Measurements from ENCODE around the gene PLD6. TPM values are rescaled to one million over a fixed set of nuclear protein-coding genes. Genes with fewer than 3 reads are reported as not detected.

PLD6 gene
- total and polyA plus RNA-seq, 8 donors = 1.1 to 3.0 (median 1.4) TPM; not detected in 2

GRCh38 chr17:17232303-17232621 is 26.1 kb upstream of the PLD6 start:
- DNase-seq = no peak
- Histone ChIP-seq H3K9me3 (no peaks in the 10 kb centered on the region), H3K4me3 (no peak overlapping the region), H3K27ac (no peak overlapping the region), H3K36me3 (peaks cover 46 to 59% (median 57%) of the 10 kb centered on the region in 4 donors), H3K27me3 (no peaks in the 10 kb centered on the region), H3K4me1 (peaks cover 20 to 60% (median 43%) of the 10 kb centered on the region in 4 donors)
- intact Hi-C loops (cut with DNase I; ENCODE audit: low total_unique reads) = no loop called here
- TF ChIP-seq POLR2A (IDR thresholded peaks at IDR 0.05) = no peak
- TF ChIP-seq EP300 (IDR thresholded peaks at IDR 0.05) = no peak
- TF ChIP-seq POLR2AphosphoS5 (IDR thresholded peaks at IDR 0.05) = no peak
- TF ChIP-seq, protein P1, sequence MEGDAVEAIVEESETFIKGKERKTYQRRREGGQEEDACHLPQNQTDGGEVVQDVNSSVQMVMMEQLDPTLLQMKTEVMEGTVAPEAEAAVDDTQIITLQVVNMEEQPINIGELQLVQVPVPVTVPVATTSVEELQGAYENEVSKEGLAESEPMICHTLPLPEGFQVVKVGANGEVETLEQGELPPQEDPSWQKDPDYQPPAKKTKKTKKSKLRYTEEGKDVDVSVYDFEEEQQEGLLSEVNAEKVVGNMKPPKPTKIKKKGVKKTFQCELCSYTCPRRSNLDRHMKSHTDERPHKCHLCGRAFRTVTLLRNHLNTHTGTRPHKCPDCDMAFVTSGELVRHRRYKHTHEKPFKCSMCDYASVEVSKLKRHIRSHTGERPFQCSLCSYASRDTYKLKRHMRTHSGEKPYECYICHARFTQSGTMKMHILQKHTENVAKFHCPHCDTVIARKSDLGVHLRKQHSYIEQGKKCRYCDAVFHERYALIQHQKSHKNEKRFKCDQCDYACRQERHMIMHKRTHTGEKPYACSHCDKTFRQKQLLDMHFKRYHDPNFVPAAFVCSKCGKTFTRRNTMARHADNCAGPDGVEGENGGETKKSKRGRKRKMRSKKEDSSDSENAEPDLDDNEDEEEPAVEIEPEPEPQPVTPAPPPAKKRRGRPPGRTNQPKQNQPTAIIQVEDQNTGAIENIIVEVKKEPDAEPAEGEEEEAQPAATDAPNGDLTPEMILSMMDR (IDR thresholded peaks at IDR 0.05) = no peak
- WGBS, 5 donors = 77 to 80% (median 79%) methylated on average over 11 of the region's 11 CpGs

- H3K36me3 ChIP-seq = peaks cover 51 to 64% (median 62%) of the 10 kb centered on the region in 4 donors
- no peaks in the 10 kb centered on the region for H3K9me3 ChIP-seq
- 78 to 82% (median 79%) methylated on average over 16 of the region's 16 CpGs for WGBS, 5 donors
- intact Hi-C loops (cut with DNase I; ENCODE audit: low total_unique reads) = no loop called here
- TF ChIP-seq POLR2A (IDR thresholded peaks at IDR 0.05) (no peak), EP300 (IDR thresholded peaks at IDR 0.05) (no peak), POLR2AphosphoS5 (IDR thresholded peaks at IDR 0.05) (no peak)
- TF ChIP-seq, protein P1 (IDR thresholded peaks at IDR 0.05) = no peak
- no peaks in the 10 kb centered on the region for H3K27me3 ChIP-seq
- DNase-seq = no peak
- peaks cover 20 to 60% (median 43%) of the 10 kb centered on the region in 4 donors for H3K4me1 ChIP-seq
- no peak overlapping the region for H3K4me3 ChIP-seq
- no peak overlapping the region for H3K27ac ChIP-seq
Observed at GRCh38 chr17:17231621-17232302, 25.6 kb upstream of the PLD6 start.

DNA sequence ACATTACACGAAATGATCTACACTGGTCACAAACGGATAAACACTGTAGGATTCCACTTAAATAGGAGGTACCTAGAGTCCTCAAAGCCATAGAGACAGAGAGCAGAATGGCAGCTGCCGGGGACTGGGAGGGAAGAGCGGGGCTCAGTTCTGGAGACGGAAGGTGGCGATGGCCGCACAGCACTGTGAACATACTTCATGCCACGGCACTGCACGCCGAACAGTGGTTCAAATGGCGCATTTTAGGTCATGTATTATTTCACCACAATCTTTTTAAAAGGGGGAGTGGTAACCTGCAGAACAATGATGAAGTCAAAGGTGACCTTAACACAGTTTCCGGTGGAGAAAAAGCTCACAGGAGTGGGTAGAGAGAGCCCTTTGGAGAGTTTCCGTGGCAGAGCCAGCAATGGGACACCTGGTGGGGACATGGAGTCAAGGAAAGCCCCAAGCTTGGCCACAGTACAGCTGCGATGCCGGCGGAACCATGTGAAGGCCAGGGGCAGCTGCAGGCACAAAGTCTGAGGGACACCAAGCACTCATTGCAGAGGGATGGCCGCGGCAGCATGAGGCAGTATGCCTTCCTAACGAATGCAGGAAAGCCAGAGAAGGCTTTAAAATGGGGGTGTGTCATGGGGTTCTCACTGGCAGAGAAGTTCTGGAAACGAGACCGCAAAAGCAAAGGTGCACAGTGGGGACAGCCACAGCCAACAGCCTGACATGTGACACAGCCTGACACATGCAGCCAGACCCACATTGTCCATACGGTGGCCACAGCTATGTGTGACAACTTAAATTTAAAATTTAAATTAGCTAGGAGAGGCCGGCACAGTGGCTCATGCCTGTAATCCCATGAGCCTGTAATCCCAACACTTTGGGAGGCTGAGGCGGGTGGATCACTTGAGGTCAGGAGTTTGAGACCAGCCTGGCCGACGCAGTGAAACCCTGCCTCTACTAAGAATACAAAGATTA is 23.6 kb upstream of the PLD6 start:
- intact Hi-C loops (cut with DNase I; ENCODE audit: low total_unique reads) = no loop called here
- H3K36me3 ChIP-seq = peaks cover 71 to 84% (median 82%) of the 10 kb centered on the region in 4 donors
- peaks cover 6 to 42% (median 28%) of the 10 kb centered on the region in 4 donors for H3K4me1 ChIP-seq
- 85 to 93% (median 90%) methylated on average over 25 to 26 of the region's 26 CpGs for WGBS, 5 donors
- TF ChIP-seq, protein P1 (IDR thresholded peaks at IDR 0.05) = no peak
- no peak for TF ChIP-seq POLR2AphosphoS5 (IDR thresholded peaks at IDR 0.05)
- TF ChIP-seq EP300 (IDR thresholded peaks at IDR 0.05) = no peak
- TF ChIP-seq POLR2A (IDR thresholded peaks at IDR 0.05) = no peak
- no peaks in the 10 kb centered on the region for H3K27me3 ChIP-seq
- H3K27ac ChIP-seq = no peak overlapping the region
- no peak for DNase-seq
- H3K4me3 ChIP-seq = no peak overlapping the region
- H3K9me3 ChIP-seq = no peaks in the 10 kb centered on the region

GRCh38 chr17:17228521-17229279 is 22.6 kb upstream of the PLD6 start:
- Histone ChIP-seq H3K4me1 (peaks cover 6 to 32% (median 20%) of the 10 kb centered on the region in 4 donors), H3K27ac (peak overlapping the region in 1 of 5 donors; percentile 17), H3K27me3 (no peaks in the 10 kb centered on the region), H3K9me3 (no peaks in the 10 kb centered on the region), H3K36me3 (peaks cover 81 to 94% (median 92%) of the 10 kb centered on the region in 4 donors), H3K4me3 (no peak overlapping the region)
- TF ChIP-seq POLR2A (IDR thresholded peaks at IDR 0.05) (no peak), POLR2AphosphoS5 (IDR thresholded peaks at IDR 0.05) (no peak), EP300 (IDR thresholded peaks at IDR 0.05) (no peak)
- TF ChIP-seq, protein P1 (IDR thresholded peaks at IDR 0.05) = no peak
- WGBS, 5 donors = 85 to 92% (median 87%) methylated on average over 16 to 17 of the region's 17 CpGs
- intact Hi-C loops (cut with DNase I; ENCODE audit: low total_unique reads) = no loop called here
- no peak for DNase-seq
